Suprapubic skin (tissue), 4 donors: Measurements from ENCODE around the gene ABHD2. TPM values are rescaled to one million over a fixed set of nuclear protein-coding genes. Genes with fewer than 3 reads are reported as not detected.

ENCODE experiments used
- DNase-seq, 2 donors: peaks; one replicate each; pipeline ENCODE4 v3.0.0-alpha.2; 2019; ENCODE audit warnings: low spot score in 2 of 2
- H3K27ac ChIP-seq: fragments of 200-600 bp; sonication (generic); one replicate; pipeline ENCODE4 v1.5.1; 2019
- H3K27me3 ChIP-seq: fragments of 200-600 bp; sonication (generic); one replicate; pipeline ENCODE4 v1.5.1; 2019
- H3K36me3 ChIP-seq: fragments of 200-600 bp; sonication (generic); one replicate; pipeline ENCODE4 v1.5.1; 2019
- H3K4me1 ChIP-seq: fragments of 200-600 bp; sonication (generic); one replicate; pipeline ENCODE4 v1.5.1; 2019
- H3K4me3 ChIP-seq: fragments of 200-600 bp; sonication (generic); one replicate; pipeline ENCODE4 v1.5.1; 2019; ENCODE audit warnings: mild to moderate bottlenecking
- H3K9me3 ChIP-seq: fragments of 200-600 bp; sonication (generic); one replicate; pipeline ENCODE4 v1.5.1; 2019
- CTCF ChIP-seq, 2 donors: fragments of 200-600 bp in 1 of 2; fragments of 450-650 bp in 1 of 2; sonication (generic) in 1 of 2; IDR thresholded peaks; one replicate each; pipeline ENCODE4 v1.5.1; 2016 to 2019; ENCODE audit warnings: antibody characterized with exemption in 2 of 2, mild to moderate bottlenecking in 1 of 2, moderate library complexity in 1 of 2
- EP300 ChIP-seq: sonication (generic); formaldehyde crosslinking; IDR thresholded peaks from one replicate; pipeline ENCODE4 v1.6.1; 2017; ENCODE audit warnings: antibody characterized with exemption
- POLR2A ChIP-seq, 2 donors: fragments of 450-650 bp; IDR thresholded peaks; one replicate each; pipeline ENCODE4 v1.6.1; 2017; ENCODE audit warnings: antibody characterized with exemption in 2 of 2, mild to moderate bottlenecking in 2 of 2, moderate library complexity in 2 of 2
- POLR2AphosphoS5 ChIP-seq, 3 donors: sonication (generic); formaldehyde crosslinking; IDR thresholded peaks; one replicate each; pipeline ENCODE4 v1.6.1; 2017; ENCODE audit warnings: antibody characterized with exemption in 3 of 3
- WGBS: methylation state at CpG from one replicate; pipeline ENCODE4 v1.1.5; 2018; 5-methylcytosine and 5-hydroxymethylcytosine counted together
- total RNA-seq, 4 donors: library from RNA; depleted of rRNA; stranded (reverse); fragments of >200 nt; gene quantifications; one replicate each; pipeline ENCODE4 v1.1.0, GENCODE V29; 2016

The ABHD2 gene
- total RNA-seq, 4 donors from 2014 or later, result 38.0 to 78.0 (median 63.2) TPM

- Histone ChIP-seq H3K4me3 (no peak overlapping the region), H3K27ac (no peak overlapping the region), H3K27me3 (no peaks in the 10 kb centered on the region), H3K36me3 (no peaks in the 10 kb centered on the region), H3K9me3 (no peaks in the 10 kb centered on the region), H3K4me1 (no peaks in the 10 kb centered on the region)
- TF ChIP-seq EP300 (no peak), CTCF (IDR thresholded peaks at IDR 0.05) (no peak), POLR2A (IDR thresholded peaks at IDR 0.05) (no peak), POLR2AphosphoS5 (IDR thresholded peaks at IDR 0.05) (no peak)
- DNase-seq, result no peak
- WGBS, result 78% methylated on average over 4 of the region's 4 CpGs
Observed at GRCh38 chr15:89075101-89075640, 13.1 kb upstream of the ABHD2 start.

- no peaks in the 10 kb centered on the region for H3K36me3 ChIP-seq
- H3K4me3 ChIP-seq, result no peak overlapping the region
- no peak for TF ChIP-seq EP300
- TF ChIP-seq CTCF (IDR thresholded peaks at IDR 0.05), result no peak
- TF ChIP-seq POLR2AphosphoS5 (IDR thresholded peaks at IDR 0.05), result no peak
- TF ChIP-seq POLR2A (IDR thresholded peaks at IDR 0.05), result no peak
- DNase-seq, result no peak
- no peaks in the 10 kb centered on the region for H3K9me3 ChIP-seq
- H3K4me1 ChIP-seq, result no peaks in the 10 kb centered on the region
- WGBS, result 78% methylated on average over 4 of the region's 4 CpGs
- no peak overlapping the region for H3K27ac ChIP-seq
- H3K27me3 ChIP-seq, result no peaks in the 10 kb centered on the region
Observed at GRCh38 chr15:89075846-89076245, 12.4 kb upstream of the ABHD2 start.

- 70% methylated on average over 1 of the region's 1 CpG for WGBS
- TF ChIP-seq POLR2A (IDR thresholded peaks at IDR 0.05), result no peak
- TF ChIP-seq POLR2AphosphoS5 (IDR thresholded peaks at IDR 0.05), result no peak
- TF ChIP-seq EP300, result no peak
- TF ChIP-seq CTCF (IDR thresholded peaks at IDR 0.05), result no peak
- no peaks in the 10 kb centered on the region for H3K9me3 ChIP-seq
- no peak for DNase-seq
- H3K4me3 ChIP-seq, result no peak overlapping the region
- no peaks in the 10 kb centered on the region for H3K36me3 ChIP-seq
- no peak overlapping the region for H3K27ac ChIP-seq
- no peaks in the 10 kb centered on the region for H3K27me3 ChIP-seq
- no peaks in the 10 kb centered on the region for H3K4me1 ChIP-seq
Observed at GRCh38 chr15:89077750-89078149, 10.5 kb upstream of the ABHD2 start.

- H3K27me3 ChIP-seq, result no peaks in the 10 kb centered on the region
- H3K4me1 ChIP-seq, result no peaks in the 10 kb centered on the region
- no peaks in the 10 kb centered on the region for H3K9me3 ChIP-seq
Observed at GRCh38 chr15:89078851-89079810, 9.1 kb upstream of the ABHD2 start.

More at GRCh38 chr15:89078851-89079810, 9.1 kb upstream of the ABHD2 start:
- no peaks in the 10 kb centered on the region for H3K36me3 ChIP-seq
- no peak for TF ChIP-seq POLR2AphosphoS5 (IDR thresholded peaks at IDR 0.05)
- TF ChIP-seq POLR2A (IDR thresholded peaks at IDR 0.05), result no peak
- no peak for TF ChIP-seq CTCF (IDR thresholded peaks at IDR 0.05)
- no peak for TF ChIP-seq EP300
- H3K27ac ChIP-seq, result no peak overlapping the region
- DNase-seq, result no peak
- no peak overlapping the region for H3K4me3 ChIP-seq
- 92% methylated on average over 5 of the region's 5 CpGs for WGBS
